ENCODE data around the gene BMP3. TPM values are rescaled to one million over a fixed set of nuclear protein-coding genes. Genes with fewer than 3 reads are reported as not detected.

BMP3 gene
- total RNA-seq, 1 donor from 2014 or later, result not detected

DNA sequence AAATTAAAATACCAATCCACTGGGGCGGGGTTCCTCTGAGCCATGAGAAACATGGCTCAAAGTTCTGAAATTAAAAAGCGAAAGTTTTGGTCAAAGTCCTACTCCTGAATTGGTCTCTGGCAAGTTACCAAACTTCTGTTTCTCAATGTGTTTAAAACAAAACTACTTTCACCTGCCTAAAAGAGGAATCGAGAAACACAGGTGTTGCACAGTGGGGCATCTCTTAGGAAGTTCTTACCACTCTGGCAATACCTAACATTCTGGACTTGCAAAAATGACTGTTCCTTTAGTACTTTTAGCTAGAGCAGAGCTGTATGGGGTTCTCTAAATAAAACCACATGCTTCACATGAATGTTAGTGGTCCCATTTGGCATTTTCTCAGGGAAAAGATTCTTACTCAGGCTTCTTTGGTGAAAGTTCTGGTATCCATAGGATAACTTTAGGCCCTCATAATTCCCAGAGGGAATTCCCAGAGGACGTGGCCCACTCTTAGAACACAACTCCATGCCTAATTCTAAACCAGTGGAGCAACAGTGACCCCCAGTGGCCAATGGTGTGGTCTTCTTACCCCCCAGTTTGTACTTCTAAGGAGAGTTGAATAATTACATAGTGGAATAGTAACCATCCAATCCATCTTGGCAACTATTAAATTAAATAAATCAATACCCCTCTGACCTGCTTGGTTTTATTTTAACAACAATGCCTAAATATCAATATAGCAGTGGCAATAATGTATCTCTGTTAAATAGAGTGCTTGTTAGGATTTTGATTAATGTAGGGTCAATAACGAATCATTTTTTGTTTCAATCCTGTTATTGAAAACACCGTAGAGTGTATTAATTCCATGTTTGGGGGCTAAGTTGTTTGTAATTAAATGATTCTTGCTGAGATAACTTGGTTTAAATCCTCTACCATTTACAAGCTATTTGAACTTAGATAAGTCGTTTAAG, 21.9 kb downstream of the BMP3 start:
- H3K9me3 ChIP-seq, result no peaks in the 10 kb centered on the region
- H3K4me1 ChIP-seq, result no peaks in the 10 kb centered on the region
- H3K36me3 ChIP-seq, result no peaks in the 10 kb centered on the region
- no peak overlapping the region for H3K27ac ChIP-seq
- peak in 1 of 3 experiments; percentile 36 for TF ChIP-seq CTCF (IDR thresholded peaks at IDR 0.05)
- intact Hi-C loops (cut with DNase I), result loop anchor here (10.0 kb wide), 1 partner anchor 688 kb away; no protein-coding TSS in a partner anchor
- no peaks in the 10 kb centered on the region for H3K27me3 ChIP-seq
- H3K4me3 ChIP-seq, result no peak overlapping the region
- no peak for DNase-seq (ENCODE audit: low spot score in 2 of 2)

DNA sequence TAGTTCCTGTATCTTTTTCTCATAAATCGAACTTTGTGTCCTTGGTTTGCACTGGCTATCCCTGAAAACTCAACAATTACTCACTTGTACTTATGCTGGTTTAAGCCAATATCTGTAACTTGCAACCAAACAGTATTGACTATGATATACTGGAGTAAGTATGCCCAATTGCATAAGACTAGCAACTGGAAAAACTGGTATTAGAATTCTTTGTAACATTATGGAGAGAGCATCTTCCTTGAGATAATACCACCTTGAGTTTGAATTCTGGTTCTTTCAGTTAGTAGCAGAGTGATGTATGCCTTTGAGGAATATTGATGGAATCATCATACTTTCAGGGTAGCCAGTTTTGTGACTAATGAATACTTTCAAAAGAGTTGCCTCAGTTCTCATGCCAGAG, 28.1 kb downstream of the BMP3 start:
- intact Hi-C loops (cut with DNase I), result loop anchor here (10.0 kb wide), 1 partner anchor 694 kb away; no protein-coding TSS in a partner anchor
- H3K4me1 ChIP-seq, result no peaks in the 10 kb centered on the region

GRCh38 chr4:81060587-81061343, 30.3 kb downstream of the BMP3 start:
- DNase-seq (ENCODE audit: low spot score in 2 of 2), result no peak
- Histone ChIP-seq H3K27me3 (no peaks in the 10 kb centered on the region), H3K27ac (no peak overlapping the region), H3K9me3 (no peaks in the 10 kb centered on the region), H3K4me3 (no peak overlapping the region), H3K4me1 (no peaks in the 10 kb centered on the region), H3K36me3 (no peaks in the 10 kb centered on the region)
- intact Hi-C loops (cut with DNase I), result no loop called here
- TF ChIP-seq CTCF (IDR thresholded peaks at IDR 0.05), result no peak

More for the DNA sequence above, 28.1 kb downstream of the BMP3 start:
- no peaks in the 10 kb centered on the region for H3K36me3 ChIP-seq
- no peak overlapping the region for H3K4me3 ChIP-seq
- H3K27me3 ChIP-seq, result no peaks in the 10 kb centered on the region
- H3K27ac ChIP-seq, result no peak overlapping the region
- TF ChIP-seq CTCF (IDR thresholded peaks at IDR 0.05), result no peak
- no peak for DNase-seq (ENCODE audit: low spot score in 2 of 2)
- no peaks in the 10 kb centered on the region for H3K9me3 ChIP-seq

DNA sequence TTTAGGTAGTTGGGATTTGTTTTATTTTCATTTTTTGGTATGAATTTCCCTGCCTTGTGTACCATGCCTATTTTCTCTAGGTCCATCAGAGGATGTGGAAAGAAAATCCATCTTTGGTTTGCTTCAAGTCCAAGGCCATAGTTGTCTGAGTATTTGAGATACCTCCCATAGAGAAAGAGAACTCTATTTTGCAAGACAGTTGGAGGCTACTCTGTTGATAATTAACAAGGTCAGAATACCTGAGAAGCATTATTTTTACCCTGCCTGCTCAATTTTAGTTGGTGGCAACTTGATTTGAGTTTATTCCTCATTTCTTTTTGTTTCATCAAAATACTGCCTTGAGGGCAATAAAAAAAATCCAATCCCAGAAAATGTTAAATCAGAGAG, 30.8 kb downstream of the BMP3 start:
- Histone ChIP-seq H3K4me3 (no peak overlapping the region), H3K27ac (no peak overlapping the region), H3K27me3 (no peaks in the 10 kb centered on the region), H3K36me3 (no peaks in the 10 kb centered on the region), H3K9me3 (no peaks in the 10 kb centered on the region), H3K4me1 (no peaks in the 10 kb centered on the region)
- intact Hi-C loops (cut with DNase I), result no loop called here
- DNase-seq (ENCODE audit: low spot score in 2 of 2), result no peak
- TF ChIP-seq CTCF (IDR thresholded peaks at IDR 0.05), result no peak

DNA sequence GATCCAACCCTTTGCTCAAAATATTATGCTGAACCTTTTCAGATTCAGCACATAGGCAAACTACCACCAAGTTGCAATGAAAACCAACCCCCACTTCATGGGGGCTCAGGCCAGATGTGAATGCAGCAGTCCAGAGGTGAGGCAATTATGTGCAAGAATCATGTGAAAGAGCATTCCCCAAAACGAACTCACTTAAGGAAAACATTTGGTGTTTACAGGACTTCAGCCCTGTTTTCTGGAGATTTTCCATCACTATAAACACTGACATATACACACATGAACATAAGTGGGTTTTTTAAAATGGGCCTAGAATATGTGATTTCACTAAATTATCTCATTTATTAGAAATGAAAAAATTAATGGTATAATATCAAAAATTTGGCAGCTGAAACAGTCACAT, 31.5 kb downstream of the BMP3 start:
- H3K27me3 ChIP-seq, result no peaks in the 10 kb centered on the region
- H3K9me3 ChIP-seq, result no peaks in the 10 kb centered on the region
- TF ChIP-seq CTCF (IDR thresholded peaks at IDR 0.05), result no peak
- intact Hi-C loops (cut with DNase I), result no loop called here
- no peak overlapping the region for H3K27ac ChIP-seq
- H3K4me3 ChIP-seq, result no peak overlapping the region
- H3K4me1 ChIP-seq, result no peaks in the 10 kb centered on the region
- no peaks in the 10 kb centered on the region for H3K36me3 ChIP-seq
- no peak for DNase-seq (ENCODE audit: low spot score in 2 of 2)
